T1000 (cell line): ENCODE measurements around the gene NFIC.
"Not testable (repeated sequence)": the region's sequence is repeated elsewhere in the genome, so short reads cannot be mapped to it uniquely, and the experiment has no call there.

ENCODE experiments used
- DNase-seq: peaks from one replicate; lab custom pipeline; 2025; ENCODE audit warnings: mixed read lengths; lab: John Stamatoyannopoulos, UW

NFIC gene

GRCh38 chr19:3452171-3452941, 86.0 kb downstream of the NFIC start:
- no peak for DNase-seq

DNA sequence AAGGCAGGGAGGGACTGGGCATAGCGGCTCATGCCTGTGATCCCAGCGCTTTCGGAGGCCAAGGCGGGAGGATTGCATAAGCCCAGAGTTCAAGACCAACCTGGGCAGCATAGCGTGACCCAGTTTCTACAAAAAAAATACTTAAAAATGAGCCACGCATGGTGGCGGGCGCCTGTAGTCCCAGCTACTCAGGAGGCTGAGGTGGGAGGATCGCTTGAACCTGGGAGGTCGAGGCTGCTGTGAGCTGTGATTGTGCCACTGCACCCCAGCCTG, 86.5 kb downstream of the NFIC start:
- DNase-seq, result not testable (repeated sequence)

DNA sequence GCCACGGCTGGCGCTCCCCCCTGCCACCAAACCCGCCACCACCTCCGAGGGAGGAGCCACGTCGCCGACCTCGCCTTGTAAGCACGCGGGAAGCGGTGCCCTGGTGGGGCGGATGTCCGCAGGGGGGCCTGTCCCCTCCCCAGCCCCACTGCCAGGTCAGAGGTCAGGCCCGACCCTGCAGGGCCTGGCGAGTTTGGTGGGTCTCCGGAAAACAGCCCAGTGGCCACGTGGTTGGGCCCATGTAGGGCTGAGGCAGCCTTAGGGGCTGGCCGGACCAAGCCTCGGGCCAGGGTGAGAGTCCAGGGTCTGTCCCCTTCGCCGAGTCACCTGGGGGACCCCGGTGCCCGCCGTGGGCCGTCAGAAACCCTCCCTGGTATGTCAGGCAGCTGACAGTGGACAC, 87.5 kb downstream of the NFIC start:
- no peak for DNase-seq

GRCh38 chr19:3454656-3455392, 88.4 kb downstream of the NFIC start:
- no peak for DNase-seq

- no peak for DNase-seq
These were observed 89.1 kb downstream of the NFIC start for GRCh38 chr19:3455393-3455955.

DNA sequence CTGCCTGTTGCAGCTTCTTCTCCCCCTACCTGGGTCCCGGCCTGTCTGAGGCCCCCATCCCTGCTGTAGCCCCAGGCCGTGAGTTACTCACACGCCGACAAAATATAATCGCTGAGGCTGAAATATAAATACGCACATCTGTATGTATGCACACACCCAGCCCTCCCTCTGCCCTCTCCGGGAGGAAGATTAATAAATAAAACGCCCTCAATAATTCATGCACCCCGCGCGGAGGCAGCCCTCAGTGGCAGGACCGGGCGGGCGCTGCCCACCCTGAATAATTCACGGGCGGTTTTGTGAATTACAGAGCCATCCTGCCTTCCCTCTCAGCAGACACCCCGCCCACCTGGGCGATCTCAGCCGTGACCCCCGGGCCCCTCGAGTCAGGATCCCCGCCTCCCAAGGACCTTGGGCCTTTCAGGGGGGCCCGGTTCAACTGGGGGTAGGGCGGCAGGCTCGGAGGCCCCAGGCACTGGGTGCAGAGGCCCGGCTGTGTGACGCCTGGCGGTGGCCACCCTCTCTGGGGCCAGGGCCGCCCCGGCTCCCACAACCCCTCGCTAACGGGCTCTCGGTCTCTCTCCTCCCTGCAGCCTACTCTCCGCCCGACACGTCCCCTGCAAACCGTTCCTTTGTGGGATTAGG, 89.7 kb downstream of the NFIC start:
- DNase-seq, result no peak

DNA sequence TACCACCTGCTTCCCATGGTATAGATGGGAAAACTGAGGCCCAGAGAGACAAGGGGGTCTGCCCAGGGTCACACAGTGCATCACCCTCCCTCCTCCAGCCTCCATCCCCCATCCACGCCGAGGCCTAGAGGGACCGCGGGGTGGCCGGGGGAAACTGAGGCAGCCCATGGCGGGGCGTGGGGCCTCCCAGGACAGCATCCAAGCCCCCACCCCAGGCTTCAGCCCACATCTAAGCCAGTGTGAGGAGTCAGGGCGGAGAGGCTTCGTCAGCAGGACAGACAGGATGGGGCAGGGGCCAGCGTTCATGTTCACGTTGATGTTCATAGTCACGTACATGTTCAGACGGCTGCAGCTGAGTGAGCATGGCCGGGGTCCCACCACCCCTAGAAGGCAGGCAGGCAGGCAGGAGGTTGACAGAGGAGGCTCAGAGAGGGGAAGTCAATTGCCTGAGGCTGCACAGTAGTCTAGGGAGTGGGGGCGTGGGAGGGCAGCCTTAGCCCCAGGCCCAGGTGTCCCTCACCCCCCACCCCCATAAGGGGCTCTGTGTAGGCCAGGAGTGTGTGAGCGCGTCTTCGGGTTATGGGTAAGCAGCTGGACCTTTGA, 90.6 kb downstream of the NFIC start:
- DNase-seq, result no peak

- DNase-seq, result no peak
These were observed 91.3 kb downstream of the NFIC start for GRCh38 chr19:3457528-3458228.

GRCh38 chr19:3458229-3459088, 92.1 kb downstream of the NFIC start:
- no peak for DNase-seq

DNA sequence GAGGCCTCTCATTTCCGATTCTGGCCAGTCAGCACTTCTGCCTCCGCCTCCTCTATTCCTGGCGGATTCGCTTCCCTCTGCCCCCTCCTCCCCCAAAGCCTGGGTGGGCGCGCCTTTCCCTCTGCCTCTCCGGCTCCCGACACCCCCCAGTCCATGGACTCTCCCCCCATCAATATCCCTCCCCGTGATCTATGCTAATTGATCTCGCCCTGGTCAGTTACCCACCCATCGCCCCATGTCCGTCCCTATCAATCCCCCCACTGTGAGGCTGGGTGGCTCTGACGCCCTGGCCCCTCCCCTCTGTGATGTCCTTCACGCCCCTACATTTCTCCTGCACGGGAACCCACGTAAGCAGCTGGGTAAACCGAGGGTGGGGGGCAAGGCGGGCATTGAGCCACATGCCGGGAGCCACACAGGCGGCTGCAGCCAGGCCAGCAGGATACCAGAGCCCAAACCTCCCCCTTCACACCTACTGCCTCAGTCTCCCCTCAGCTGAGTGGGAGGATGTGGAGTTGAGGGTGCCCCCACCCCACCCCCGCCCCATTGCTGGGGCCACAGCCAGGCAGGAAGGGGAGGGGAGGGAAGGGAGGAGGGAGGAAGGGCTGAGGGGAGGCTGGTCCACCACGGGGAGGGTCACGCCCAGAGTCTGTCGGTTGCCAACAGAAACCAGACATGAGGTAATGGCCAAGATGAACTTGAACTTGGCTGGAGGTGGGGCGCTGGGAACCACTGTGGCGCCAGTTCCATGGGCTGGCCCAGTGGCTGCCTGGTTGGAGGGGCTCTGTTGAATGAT, 92.9 kb downstream of the NFIC start:
- DNase-seq, result no peak

- DNase-seq, result no peak
These were observed 93.7 kb downstream of the NFIC start for GRCh38 chr19:3459965-3460582.

DNA sequence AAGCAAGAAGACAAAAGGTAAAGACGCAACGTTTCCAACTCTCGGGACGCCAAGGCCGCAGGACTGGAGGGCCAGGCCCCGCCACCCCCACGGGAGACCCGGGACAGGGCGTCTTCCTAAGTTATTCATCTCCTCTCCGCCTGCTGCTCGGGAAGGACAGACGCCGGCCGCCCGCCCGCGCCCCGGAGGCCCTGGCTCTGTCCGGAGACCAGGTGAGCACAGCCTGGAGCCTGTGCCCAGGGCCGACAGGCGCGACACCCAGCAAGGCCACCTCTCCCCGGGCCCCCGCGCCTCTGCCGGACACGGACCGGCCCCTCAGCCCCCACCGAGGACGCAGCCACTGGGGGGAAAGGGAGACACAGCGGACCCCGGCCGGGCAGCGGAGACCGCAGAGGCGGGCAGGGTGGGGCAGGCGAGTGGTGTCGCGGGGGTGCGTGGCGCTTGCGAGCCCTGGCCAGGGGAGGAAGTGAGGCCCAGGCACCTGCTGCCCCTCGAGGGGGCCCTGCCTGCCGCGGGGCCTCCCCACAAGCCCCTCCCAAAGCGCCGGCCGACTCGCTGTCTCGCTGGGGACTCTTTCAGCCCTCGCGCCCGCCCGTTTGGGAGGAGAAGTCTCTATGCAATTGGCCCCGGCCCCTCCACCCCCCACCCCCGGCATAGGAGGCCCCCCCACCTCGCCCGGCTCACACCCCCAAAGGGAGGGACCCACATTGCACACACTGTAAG, 96.8 kb downstream of the NFIC start:
- DNase-seq, result no peak

DNA sequence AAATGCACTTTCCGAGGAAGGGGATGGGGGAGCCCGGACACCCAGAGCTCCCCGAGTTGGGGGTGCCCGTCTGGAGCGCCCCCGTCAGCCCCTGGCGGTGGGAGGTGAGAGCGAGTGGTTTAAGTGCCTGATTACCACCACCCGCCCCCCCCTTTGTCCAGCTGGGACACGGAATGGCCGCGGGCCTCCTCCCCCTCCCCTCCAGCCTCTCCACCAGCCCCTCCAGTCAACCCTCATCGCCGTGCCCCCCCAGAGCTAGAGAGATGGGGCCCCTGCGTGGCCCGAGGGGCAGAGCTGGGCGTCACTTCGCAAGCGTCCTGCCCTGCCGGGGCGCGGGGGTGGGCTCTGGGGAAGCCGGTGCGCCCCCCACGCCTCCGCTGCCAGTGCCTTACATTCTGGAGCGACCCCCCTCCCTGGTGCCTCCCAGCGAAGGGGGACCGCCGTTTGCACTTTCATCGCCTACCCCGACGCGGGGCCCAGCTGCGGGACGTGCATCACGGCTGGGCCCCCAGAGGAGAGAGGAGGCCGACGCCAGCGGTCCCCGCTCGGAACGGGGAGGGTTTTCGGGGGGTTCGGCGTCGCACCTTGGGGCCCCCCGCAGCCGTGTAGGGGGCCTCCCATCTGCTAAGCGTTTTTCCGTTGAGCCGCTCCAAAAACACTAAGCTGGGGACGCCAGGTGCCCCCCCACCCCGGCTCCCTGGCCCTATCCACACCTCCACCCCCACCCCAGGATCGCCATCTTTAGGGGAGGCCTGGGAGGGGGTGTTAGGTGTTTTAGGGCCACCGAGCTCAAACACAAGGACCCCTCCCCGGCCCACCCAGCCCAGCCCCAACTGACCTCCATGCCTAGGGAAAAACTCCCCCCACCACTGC, 97.6 kb downstream of the NFIC start:
- DNase-seq, result no peak

DNA sequence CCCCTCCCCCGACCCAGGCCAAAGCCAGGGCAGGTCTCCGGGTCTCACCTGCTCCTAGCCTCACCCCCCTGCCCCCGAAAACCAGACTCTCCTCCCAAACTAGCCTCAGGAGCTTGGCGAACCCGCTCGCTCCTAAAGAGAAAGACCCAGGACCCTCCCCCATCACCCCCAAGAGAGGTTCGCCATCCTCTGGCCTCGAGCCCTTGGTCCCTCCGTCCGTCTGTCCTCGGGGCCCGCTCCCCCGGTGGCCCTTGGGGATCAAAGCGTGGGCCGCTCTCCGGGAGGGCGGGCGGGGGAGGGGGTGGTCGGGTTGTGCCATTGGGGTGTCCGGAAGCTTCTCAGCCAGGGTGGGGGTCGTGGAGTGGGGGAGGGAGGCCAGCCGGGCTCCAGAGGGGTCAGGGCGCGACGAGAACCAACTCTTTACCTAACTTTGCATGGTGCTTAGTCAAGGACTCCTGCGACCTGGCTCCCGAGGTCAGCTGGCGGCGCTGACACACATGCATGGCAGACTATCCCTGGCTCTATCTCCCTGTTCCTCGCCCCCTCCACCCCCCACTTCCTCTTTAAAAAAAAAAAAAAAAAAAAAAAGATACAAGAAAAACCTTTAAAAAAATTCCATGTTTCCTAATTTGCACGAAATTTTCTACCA, 98.3 kb downstream of the NFIC start:
- DNase-seq, result no peak

DNA sequence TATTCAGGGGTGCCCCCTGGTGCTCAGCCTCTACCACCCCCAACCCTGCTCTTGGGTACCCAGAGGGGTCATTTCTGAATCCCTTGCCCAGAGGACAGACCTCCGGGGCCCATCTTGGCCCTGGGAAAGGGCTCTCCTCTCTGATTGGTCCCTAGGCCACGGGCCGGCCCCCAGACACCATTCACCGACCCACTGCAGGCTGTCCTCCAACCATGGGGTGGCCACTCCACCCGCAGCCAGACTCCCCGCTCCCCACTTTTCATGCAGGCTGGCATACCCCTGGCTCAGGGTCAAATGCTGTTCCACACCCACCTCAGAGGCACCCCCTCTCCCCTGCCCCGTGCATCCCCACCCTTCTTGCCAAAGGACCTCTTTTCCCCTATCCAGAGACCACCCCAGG, 99.2 kb downstream of the NFIC start:
- no peak for DNase-seq

GRCh38 chr19:3466635-3467034, 100.3 kb downstream of the NFIC start:
- DNase-seq, result no peak

DNA sequence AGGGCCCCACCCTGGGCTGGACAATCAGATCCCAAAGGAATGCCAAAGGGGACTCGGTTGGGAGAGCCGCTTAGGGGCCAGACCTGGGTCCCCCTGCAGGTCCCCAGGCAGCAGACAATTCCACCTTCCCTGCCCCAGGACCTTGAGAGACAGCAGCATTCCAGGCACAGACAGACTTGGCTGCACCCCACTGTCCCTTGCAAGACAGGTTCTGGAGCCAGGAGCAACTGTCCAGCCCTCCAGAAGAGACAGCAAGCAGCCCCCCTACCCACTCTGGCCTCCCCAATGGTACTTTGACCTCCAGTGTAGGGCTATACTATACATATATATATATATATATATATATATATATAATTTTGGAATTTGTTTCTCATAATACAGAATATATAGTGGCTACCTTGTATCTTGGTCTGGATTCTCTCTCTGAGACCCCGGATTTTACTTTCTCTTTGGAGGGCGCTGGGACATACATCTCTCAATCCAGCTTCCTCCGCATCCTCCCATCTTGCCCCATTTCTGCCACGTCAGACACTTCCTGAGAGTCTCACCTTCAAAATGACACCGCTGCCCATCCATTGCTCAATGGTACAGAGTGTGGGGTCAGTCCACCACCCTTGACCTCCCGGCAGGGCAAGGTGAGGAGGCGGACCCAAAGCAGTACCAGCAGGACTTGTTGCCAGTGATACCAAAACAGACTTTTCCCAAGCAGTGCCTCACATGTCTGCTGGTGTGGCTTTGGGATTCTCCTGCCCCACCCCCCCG, 101.2 kb downstream of the NFIC start:
- DNase-seq, result no peak
